NCI-H2029 treated with DMSO at 0.1 percent for 48 hours (cell line): ENCODE data around the gene SEC22C.

Experiments
- DNase-seq: peaks from one replicate; lab custom pipeline; 2025; lab: John Stamatoyannopoulos, UW

SEC22C gene

GRCh38 chr3:42535981-42536784 lies 45.6 kb downstream of the SEC22C start:
- DNase-seq: no peak

GRCh38 chr3:42533161-42533897 lies 48.4 kb downstream of the SEC22C start:
- no peak for DNase-seq

GRCh38 chr3:42532229-42532628 lies 49.5 kb downstream of the SEC22C start:
- DNase-seq: no peak

- DNase-seq: no peak
These were observed 50.3 kb downstream of the SEC22C start for GRCh38 chr3:42531470-42531869.

GRCh38 chr3:42530073-42530472 lies 51.7 kb downstream of the SEC22C start:
- DNase-seq: no peak

- DNase-seq: no peak
These were observed 52.3 kb downstream of the SEC22C start for GRCh38 chr3:42529468-42529867.

GRCh38 chr3:42527368-42527917 lies 54.3 kb downstream of the SEC22C start:
- DNase-seq: no peak

GRCh38 chr3:42526616-42527367 lies 55.0 kb downstream of the SEC22C start:
- no peak for DNase-seq

- no peak for DNase-seq
These were observed 55.9 kb downstream of the SEC22C start for GRCh38 chr3:42525736-42526345.

- DNase-seq: no peak
These were observed 56.6 kb downstream of the SEC22C start for GRCh38 chr3:42525212-42525611.

- DNase-seq: no peak
These were observed 57.0 kb downstream of the SEC22C start for GRCh38 chr3:42524751-42525150.

GRCh38 chr3:42520906-42521305 lies 60.9 kb downstream of the SEC22C start:
- DNase-seq: no peak

GRCh38 chr3:42520336-42520735 lies 61.4 kb downstream of the SEC22C start:
- no peak for DNase-seq

GRCh38 chr3:42519568-42519962 lies 62.2 kb downstream of the SEC22C start:
- no peak for DNase-seq

GRCh38 chr3:42518800-42519567 lies 62.8 kb downstream of the SEC22C start:
- DNase-seq: no peak

GRCh38 chr3:42517117-42517516 lies 64.7 kb downstream of the SEC22C start:
- no peak for DNase-seq

- no peak for DNase-seq
These were observed 65.3 kb downstream of the SEC22C start for GRCh38 chr3:42516443-42516842.

- DNase-seq: no peak
These were observed 65.8 kb downstream of the SEC22C start for GRCh38 chr3:42515976-42516375.

- DNase-seq: no peak
These were observed 66.3 kb downstream of the SEC22C start for GRCh38 chr3:42515391-42515916.

GRCh38 chr3:42514876-42515275 lies 66.9 kb downstream of the SEC22C start:
- no peak for DNase-seq

- no peak for DNase-seq
These were observed 68.2 kb downstream of the SEC22C start for GRCh38 chr3:42513521-42513920.
